H1 (cell line): Measurements from ENCODE around the gene PDZRN3. TPM values are rescaled to one million over a fixed set of nuclear protein-coding genes. Genes with fewer than 3 reads are reported as not detected.

Experiments
- CTCF ChIA-PET: fragments of 300-600 bp; sonication (Branson Sonifier 250); formaldehyde crosslinking; loops from one replicate; lab custom pipeline; 2021; ENCODE audit not compliant: partially characterized antibody; lab: Charles Lee
- POLR2A ChIA-PET: fragments of 300-600 bp; sonication (Branson Sonifier 250); formaldehyde crosslinking; loops from one replicate; lab custom pipeline; 2021; ENCODE audit warnings: inconsistent platforms; ENCODE audit not compliant: partially characterized antibody; lab: Charles Lee
- DNase-seq, 2 experiments: peaks; one replicate each; pipeline versions ENCODE4 v3.0.0 to v3.0.0-alpha.2; 2010 to 2022; ENCODE audit warnings: low spot score in 2 of 2, low read depth in 1 of 2, mixed read lengths in 1 of 2
- FAIRE-seq: peaks from 2 replicates; lab custom pipeline; 2011; peaks lifted over from hg19 to GRCh38; lab: Jason Lieb, UNC
- H2AFZ ChIP-seq: 2 replicates; pipeline ENCODE4 v1.8.1; 2012; ENCODE audit warnings: low read length, inconsistent platforms
- H2AK5ac ChIP-seq: 2 replicates; pipeline ENCODE4 v1.6.1; 2013; ENCODE audit warnings: low read depth, low read length
- H2BK120ac ChIP-seq: replicated peaks from 2 replicates; pipeline ENCODE3; 2013; ENCODE audit warnings: low read depth, low read length, inconsistent platforms
- H2BK12ac ChIP-seq: 2 replicates; pipeline ENCODE4 v1.6.1; 2013; ENCODE audit warnings: low read depth, low read length
- H2BK15ac ChIP-seq: 2 replicates; pipeline ENCODE4 v1.6.1; 2013; ENCODE audit warnings: low read length
- H2BK20ac ChIP-seq: 2 replicates; pipeline ENCODE4 v1.6.1; 2013; ENCODE audit warnings: low read length
- H2BK5ac ChIP-seq: 2 replicates; pipeline ENCODE4 v1.6.1; 2013; ENCODE audit warnings: low read depth, low read length
- H3K14ac ChIP-seq: 2 replicates; pipeline ENCODE4 v1.6.1; 2013; ENCODE audit warnings: inconsistent platforms; ENCODE audit not compliant: insufficient read length
- H3K18ac ChIP-seq: 2 replicates; pipeline ENCODE4 v1.6.1; 2013; ENCODE audit warnings: low read length; ENCODE audit errors: extremely low read depth
- H3K23ac ChIP-seq: 2 replicates; pipeline ENCODE4 v1.6.1; 2013; ENCODE audit warnings: inconsistent platforms; ENCODE audit not compliant: insufficient read length
- H3K23me2 ChIP-seq: 2 replicates; pipeline ENCODE4 v1.6.1; 2013; ENCODE audit warnings: low read depth, low read length
- H3K27ac ChIP-seq: 2 replicates; pipeline ENCODE4 v1.6.1; 2011; ENCODE audit warnings: low read depth, low read length, inconsistent platforms
- H3K27me3 ChIP-seq, 4 experiments: replicated peaks in 1 of 4; 1 replicate in 1 of 4; 2 replicates in 3 of 4; pipeline versions ENCODE4 v1.6.1 to v1.8.1; 2011 to 2013; ENCODE audit warnings: low read length in 3 of 4, mild to moderate bottlenecking in 3 of 4, inconsistent platforms in 2 of 4, mixed read lengths in 2 of 4, moderate library complexity in 1 of 4; ENCODE audit not compliant: control insufficient read depth in 3 of 4, insufficient read depth in 3 of 4; ENCODE audit errors: extremely low read depth in 1 of 4
- H3K36me3 ChIP-seq, 4 experiments: 2 replicates each; pipeline versions ENCODE4 v1.6.1 to v1.8.1; 2011 to 2013; ENCODE audit warnings: mild to moderate bottlenecking in 4 of 4, low read length in 3 of 4, moderate library complexity in 2 of 4, control low read depth in 1 of 4, inconsistent platforms in 1 of 4; ENCODE audit not compliant: insufficient read depth in 4 of 4, control insufficient read depth in 2 of 4
- H3K4ac ChIP-seq: replicated peaks from 2 replicates; pipeline ENCODE3; 2013; ENCODE audit warnings: low read length, low read depth, mixed read lengths, inconsistent platforms; ENCODE audit not compliant: insufficient read length
- H3K4me1 ChIP-seq, 4 experiments: replicated peaks in 1 of 4; 1 replicate in 1 of 4; 2 replicates in 3 of 4; pipeline versions ENCODE4 v1.6.1 to v1.8.1; 2011 to 2013; ENCODE audit warnings: low read length in 3 of 4, inconsistent platforms in 2 of 4, mixed read lengths in 1 of 4; ENCODE audit not compliant: insufficient read depth in 4 of 4, control insufficient read depth in 3 of 4
- H3K4me2 ChIP-seq, 2 experiments: 2 replicates each; pipeline versions ENCODE4 v1.6.1 to v1.8.1; 2011 to 2013; ENCODE audit warnings: low read depth in 2 of 2, low read length in 2 of 2, control low read depth in 1 of 2, inconsistent platforms in 1 of 2, mild to moderate bottlenecking in 1 of 2; ENCODE audit not compliant: insufficient read depth in 1 of 2
- H3K4me3 ChIP-seq, 4 experiments: fragments of 200-600, 300-600 bp in 1 of 4; sonication (generic), shearing (Covaris generic), sonication (Bioruptor Twin) in 1 of 4; 2 replicates each; pipeline versions ENCODE4 v1.5.1 to v1.8.1; 2011 to 2016; ENCODE audit warnings: low read length in 4 of 4, low read depth in 3 of 4, control low read depth in 2 of 4, inconsistent platforms in 2 of 4, mild to moderate bottlenecking in 2 of 4, mixed read lengths in 1 of 4, moderate library complexity in 1 of 4; ENCODE audit not compliant: insufficient read depth in 2 of 4; ENCODE audit errors: extremely low read depth in 1 of 4
- H3K56ac ChIP-seq: replicated peaks from 2 replicates; pipeline ENCODE3; 2013; ENCODE audit warnings: low read depth, mild to moderate bottlenecking, mixed read lengths, low read length, inconsistent platforms; ENCODE audit not compliant: insufficient read length
- H3K79me1 ChIP-seq: 2 replicates; pipeline ENCODE4 v1.6.1; 2013; ENCODE audit warnings: low read depth, low read length, control low read depth
- H3K79me2 ChIP-seq, 2 experiments: 2 replicates each; pipeline versions ENCODE4 v1.6.1 to v1.8.1; 2012 to 2013; ENCODE audit warnings: low read length in 2 of 2, mild to moderate bottlenecking in 2 of 2, inconsistent platforms in 1 of 2; ENCODE audit not compliant: insufficient read depth in 2 of 2, control insufficient read depth in 1 of 2
- H3K9ac ChIP-seq, 4 experiments: replicated peaks in 1 of 4; 1 replicate in 1 of 4; 2 replicates in 3 of 4; pipeline versions ENCODE4 v1.6.1 to v1.8.1; 2011 to 2013; ENCODE audit warnings: low read depth in 3 of 4, low read length in 3 of 4, control low read depth in 2 of 4, mild to moderate bottlenecking in 2 of 4, moderate library complexity in 2 of 4, inconsistent platforms in 1 of 4; ENCODE audit errors: extremely low read depth in 1 of 4
- H3K9me3 ChIP-seq, 2 experiments: 2 replicates each; pipeline versions ENCODE4 v1.6.1 to v1.8.1; 2012 to 2013; ENCODE audit warnings: mild to moderate bottlenecking in 2 of 2, moderate library complexity in 2 of 2, control low read depth in 1 of 2, inconsistent platforms in 1 of 2, low read depth in 1 of 2, low read length in 1 of 2, mixed read lengths in 1 of 2; ENCODE audit not compliant: insufficient read depth in 2 of 2
- H4K20me1 ChIP-seq, 2 experiments: replicated peaks in 1 of 2; 2 replicates each; pipeline versions ENCODE3 to v1.8.1; 2011 to 2013; ENCODE audit warnings: inconsistent platforms in 2 of 2, low read length in 2 of 2, mild to moderate bottlenecking in 1 of 2; ENCODE audit not compliant: insufficient read depth in 2 of 2, control insufficient read depth in 1 of 2
- H4K5ac ChIP-seq: 2 replicates; pipeline ENCODE4 v1.6.1; 2013; ENCODE audit warnings: low read length, low read depth, mixed read lengths, inconsistent platforms; ENCODE audit not compliant: insufficient read length
- H4K8ac ChIP-seq: 2 replicates; pipeline ENCODE4 v1.8.0; 2013; ENCODE audit warnings: mild to moderate bottlenecking, moderate library complexity, low read length, inconsistent platforms; ENCODE audit not compliant: insufficient read depth; ENCODE audit errors: extremely low read depth
- H4K91ac ChIP-seq: replicated peaks from 2 replicates; pipeline ENCODE3; 2013; ENCODE audit warnings: low read length, mixed read lengths, inconsistent platforms; ENCODE audit not compliant: insufficient read length
- BRCA1 ChIP-seq: IDR thresholded peaks from 2 replicates; pipeline ENCODE4 v1.6.1; 2012; ENCODE audit warnings: low read depth, low read length, improper control_type of control experiment
- CHD1 ChIP-seq: IDR thresholded peaks from 2 replicates; pipeline ENCODE4 v1.6.1; 2012; ENCODE audit warnings: low read depth, low read length, improper control_type of control experiment
- FOSL1 ChIP-seq: IDR thresholded peaks from 2 replicates; pipeline ENCODE4 v1.6.1; 2011; ENCODE audit warnings: mild to moderate bottlenecking, low read depth, low read length, moderate library complexity; ENCODE audit not compliant: insufficient read depth
- GABPA ChIP-seq: IDR thresholded peaks from 2 replicates; pipeline ENCODE4 v1.6.1; 2011; ENCODE audit warnings: mild to moderate bottlenecking, low read length, moderate library complexity, borderline replicate concordance; ENCODE audit not compliant: insufficient read depth
- JUND ChIP-seq: IDR thresholded peaks from 2 replicates; pipeline ENCODE4 v1.6.1; 2011; ENCODE audit warnings: mild to moderate bottlenecking, improper control_type of control experiment, low read length
- PHF8 ChIP-seq: fragments of 200-600 bp; sonication (generic); conservative IDR thresholded peaks from 2 replicates; pipeline ENCODE4 v1.7.1; 2012; ENCODE audit warnings: low read depth, mild to moderate bottlenecking, inconsistent platforms, low read length, moderate library complexity
- RAD21 ChIP-seq, 2 experiments: IDR thresholded peaks in 1 of 2; conservative IDR thresholded peaks in 1 of 2; 2 replicates each; pipeline ENCODE4 v1.6.1; 2011; ENCODE audit warnings: low read depth in 2 of 2, low read length in 2 of 2, improper control_type of control experiment in 1 of 2, inconsistent platforms in 1 of 2, mild to moderate bottlenecking in 1 of 2, moderate library complexity in 1 of 2
- SIN3A ChIP-seq, 2 experiments: IDR thresholded peaks in 1 of 2; conservative IDR thresholded peaks in 1 of 2; 2 replicates each; pipeline ENCODE4 v1.6.1; 2011 to 2012; ENCODE audit warnings: low read length in 2 of 2, improper control_type of control experiment in 1 of 2, low read depth in 1 of 2, mild to moderate bottlenecking in 1 of 2
- WGBS, 2 experiments: shearing (Covaris generic) in 1 of 2; methylation state at CpG; one replicate each; pipeline versions ENCODE4 v1.1.6 to v1.1.7; 2013 to 2015; ENCODE audit warnings: low lambda C conversion rate in 2 of 2, mixed read lengths in 2 of 2, inconsistent platforms in 1 of 2, low coverage in 1 of 2, missing lambda C conversion rate in 1 of 2; ENCODE audit not compliant: insufficient replicate concordance in 2 of 2, insufficient coverage in 1 of 2, insufficient read length in 1 of 2; ENCODE audit errors: extremely low coverage in 1 of 2, missing lambda C conversion rate in 1 of 2; 5-methylcytosine and 5-hydroxymethylcytosine counted together
- polyA plus RNA-seq, 7 experiments: library from polyadenylated mRNA; depleted of rRNA in 3 of 7; stranded (reverse) in 5 of 7; unstranded in 2 of 7; fragments of >200 nt in 5 of 7; fragments of 200-250 nt in 2 of 7; gene quantifications; 1 replicate in 5 of 7; 2 replicates in 1 of 7; 4 replicates in 1 of 7; pipeline versions ENCODE4 v1.2.1 to v1.2.3, GENCODE V29; 2011 to 2013; ENCODE audit warnings: missing spikeins in 2 of 7, mixed read lengths in 2 of 7
- total RNA-seq: library from RNA; stranded (reverse); fragmentation: NEBNext Ultra II Directional; extraction: Animal tissue kit (Norgen Biotek cat#: 25700); gene quantifications from 2 replicates; pipeline ENCODE4 v1.2.1, GENCODE V29; 2021

Gene PDZRN3
- total and polyA plus RNA-seq, 2 of the 8 experiments (the other 6 are each of a cell fraction or from before 2014, with no cell fraction given): 4.2 to 20.5 TPM

DNA sequence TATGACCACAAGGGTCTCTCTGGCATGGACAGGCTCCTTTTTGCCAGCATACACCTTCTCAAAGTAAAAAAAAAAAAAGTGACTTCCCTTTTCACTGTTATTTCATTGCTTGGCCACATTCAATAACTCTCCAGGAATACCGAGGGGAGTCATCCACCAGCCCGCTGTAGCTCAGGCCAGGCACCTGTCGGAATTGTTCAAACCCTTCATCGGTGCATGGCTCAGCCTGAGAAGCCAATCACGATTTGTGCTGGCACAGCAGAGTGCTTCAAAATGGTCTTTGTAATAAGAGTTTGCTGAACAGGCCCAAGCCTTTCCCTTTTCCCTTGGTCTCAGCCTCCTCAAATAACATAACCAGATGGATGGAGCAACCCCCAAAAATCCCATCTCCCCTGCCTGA lies 145.4 kb downstream of the PDZRN3 start:
- Histone ChIP-seq H3K4ac (no peak overlapping the region), H2BK12ac (no peak overlapping the region), H3K9ac (no peak overlapping the region), H2AFZ (no peak overlapping the region), H2BK5ac (no peak overlapping the region), H4K91ac (no peak overlapping the region), H3K23me2 (no peaks in the 10 kb centered on the region), H4K5ac (no peak overlapping the region), H2BK120ac (no peak overlapping the region), H3K27ac (no peak overlapping the region), H3K23ac (no peak overlapping the region), H3K4me3 (no peak overlapping the region), H2BK15ac (0 out of 2 replicates have a peak overlapping the region, but pooled peaks have one; percentile 31), H3K4me1 (peaks cover 7 to 13% (median 12%) of the 10 kb centered on the region in 4 experiments), H4K20me1 (no peaks in the 10 kb centered on the region), H3K9me3 (peaks cover 2 to 7% of the 10 kb centered on the region in 2 experiments; a peak in 2 of 4 replicates), H3K79me1 (no peaks in the 10 kb centered on the region), H3K56ac (no peak overlapping the region), H3K27me3 (peaks cover 0 to 1% (median 0%) of the 10 kb centered on the region in 4 experiments; a peak in 1 of 7 replicates), H3K79me2 (peaks cover 0 to 2% of the 10 kb centered on the region in 2 experiments; a peak in 1 of 4 replicates), H3K4me2 (no peak overlapping the region), H2BK20ac (no peak overlapping the region), H3K14ac (no peak overlapping the region), H2AK5ac (no peak overlapping the region), H3K36me3 (no peaks in the 10 kb centered on the region; a peak in 1 of 8 replicates), H3K18ac (no peak overlapping the region), H4K8ac (no peak overlapping the region)
- ChIA-PET CTCF (interaction anchor here (0.8 kb wide), 1 partner anchor 29 kb away, joined by 6 read pairs; no protein-coding TSS in a partner anchor), POLR2A (no interaction called here)
- FAIRE-seq: no peak
- TF ChIP-seq BRCA1: no peak
- TF ChIP-seq SIN3A (conservative IDR thresholded peaks at IDR 0.05 in 1 of 2, IDR thresholded peaks at IDR 0.05 in 1 of 2; ENCODE audit: low read depth in 1 of 2, low read length in 2 of 2): no peak
- no peak for TF ChIP-seq PHF8
- no peak for TF ChIP-seq CHD1
- TF ChIP-seq GABPA: no peak
- TF ChIP-seq RAD21 (IDR thresholded peaks at IDR 0.05 in 1 of 2, conservative IDR thresholded peaks at IDR 0.05 in 1 of 2; ENCODE audit: low read depth in 2 of 2, low read length in 2 of 2): no peak
- no peak for TF ChIP-seq JUND
- no peak for TF ChIP-seq FOSL1
- no peak for DNase-seq
- 95% methylated on average over 5 of the region's 5 CpGs; no CpG with 5 or more reads in 1 of the 2 experiments for WGBS, 2 experiments
